Smooth muscle cell (in vitro differentiated cells): ENCODE measurements around the gene TATDN3. TPM values are rescaled to one million over a fixed set of nuclear protein-coding genes. Genes with fewer than 3 reads are reported as not detected.

Experiments
- DNase-seq: peaks from one replicate; lab custom pipeline; 2025; ENCODE audit not compliant: unreplicated experiment; lab: John Stamatoyannopoulos, UW
- H2AFZ ChIP-seq: fragments of 200-600 bp; sonication (generic); 2 replicates; pipeline ENCODE4 v1.6.0; 2016; ENCODE audit warnings: antibody characterized with exemption, low read depth, mild to moderate bottlenecking
- H3F3A ChIP-seq: fragments of 200-600 bp; sonication (generic); 2 replicates; pipeline ENCODE4 v1.6.0; 2017; ENCODE audit warnings: antibody characterized with exemption, low read depth
- H3K27ac ChIP-seq: fragments of 200-600 bp; sonication (generic); 2 replicates; pipeline ENCODE4 v1.5.1; 2016; ENCODE audit warnings: low read depth, mild to moderate bottlenecking
- H3K27me3 ChIP-seq: fragments of 200-600 bp; sonication (generic); 2 replicates; pipeline ENCODE4 v1.6.1; 2016; ENCODE audit warnings: low read depth, mild to moderate bottlenecking
- H3K36me3 ChIP-seq: fragments of 200-600 bp; sonication (generic); 2 replicates; pipeline ENCODE4 v1.5.1; 2016; ENCODE audit warnings: low read depth
- H3K4me1 ChIP-seq: fragments of 200-600 bp; sonication (generic); 2 replicates; pipeline ENCODE4 v1.5.1; 2016; ENCODE audit warnings: low read depth
- H3K4me2 ChIP-seq: fragments of 200-600 bp; sonication (generic); 2 replicates; pipeline ENCODE4 v1.6.0; 2016; ENCODE audit warnings: mild to moderate bottlenecking
- H3K4me3 ChIP-seq: fragments of 200-600 bp; sonication (generic); 2 replicates; pipeline ENCODE4 v1.5.1; 2016; ENCODE audit warnings: mild to moderate bottlenecking
- H3K79me2 ChIP-seq: fragments of 200-600 bp; sonication (generic); 2 replicates; pipeline ENCODE4 v1.6.0; 2016; ENCODE audit warnings: low read depth, mild to moderate bottlenecking
- H3K9ac ChIP-seq: fragments of 200-600 bp; sonication (generic); 2 replicates; pipeline ENCODE4 v1.6.0; 2016; ENCODE audit warnings: low read depth
- H3K9me3 ChIP-seq: fragments of 200-600 bp; sonication (generic); replicated peaks from 2 replicates; pipeline ENCODE4 v1.5.1; 2016; ENCODE audit warnings: low read depth
- H4K20me1 ChIP-seq: fragments of 200-600 bp; sonication (generic); 2 replicates; pipeline ENCODE4 v1.6.0; 2016; ENCODE audit warnings: low read depth
- CTCF ChIP-seq: fragments of 200-600 bp; sonication (generic); IDR thresholded peaks from 2 replicates; pipeline ENCODE4 v1.5.1; 2017; ENCODE audit warnings: borderline replicate concordance, mild to moderate bottlenecking, antibody characterized with exemption; ENCODE audit not compliant: insufficient read depth, poor library complexity, severe bottlenecking
- WGBS: methylation state at CpG from one replicate; pipeline ENCODE4 v1.1.7; 2016; ENCODE audit warnings: low lambda C conversion rate; 5-methylcytosine and 5-hydroxymethylcytosine counted together
- polyA plus RNA-seq: library from polyadenylated mRNA; unstranded; fragments of >200 nt; fragmentation: Nextera tagmentation; extraction: Ambion mirVana; gene quantifications from 2 replicates; pipeline ENCODE4 v1.2.1, GENCODE V29; 2016
- total RNA-seq: library from RNA; depleted of rRNA; stranded (reverse); fragments of >200 nt; gene quantifications from 2 replicates; pipeline ENCODE4 v1.2.3, GENCODE V29; 2014

Gene TATDN3
- total and polyA plus RNA-seq, 2 experiments from 2014 or later, result 14.3 to 46.7 TPM

DNA sequence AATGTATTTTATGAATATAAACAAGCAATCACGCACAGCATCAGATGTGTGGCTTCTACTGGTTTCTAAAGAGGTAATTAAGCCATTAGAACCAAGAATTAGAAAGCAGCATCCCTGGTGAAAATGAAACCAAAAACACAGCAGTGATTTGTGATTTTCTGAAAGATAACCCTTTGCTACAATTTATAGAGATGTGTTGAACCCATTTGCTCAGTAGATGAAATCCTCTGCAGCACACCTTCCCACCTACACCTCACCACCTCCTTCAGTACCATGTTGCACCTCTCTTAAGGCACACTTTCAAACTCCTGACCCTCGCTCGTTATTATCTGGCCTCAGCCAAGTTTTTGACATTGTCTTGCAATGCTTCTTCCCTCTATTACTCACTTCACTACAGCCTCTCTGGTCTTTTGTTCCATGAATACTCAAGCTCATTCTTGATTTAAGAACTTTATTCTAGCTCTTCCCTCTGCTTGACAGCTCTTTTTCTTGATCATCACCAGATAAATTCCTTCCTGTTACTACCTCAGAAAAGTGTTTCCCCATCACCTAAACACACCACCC is 38.7 kb upstream of the TATDN3 start:
- Histone ChIP-seq H3K27ac (no peak overlapping the region), H3F3A (no peaks in the 10 kb centered on the region), H3K9ac (no peak overlapping the region), H3K36me3 (no peaks in the 10 kb centered on the region), H3K4me2 (no peak overlapping the region), H3K4me1 (no peaks in the 10 kb centered on the region), H3K9me3 (no peaks in the 10 kb centered on the region), H3K27me3 (no peaks in the 10 kb centered on the region), H3K4me3 (no peak overlapping the region), H2AFZ (no peak overlapping the region), H4K20me1 (no peaks in the 10 kb centered on the region), H3K79me2 (no peaks in the 10 kb centered on the region)
- no peak for DNase-seq
- TF ChIP-seq CTCF, result no peak
- WGBS, result 86% methylated on average over 3 of the region's 3 CpGs

DNA sequence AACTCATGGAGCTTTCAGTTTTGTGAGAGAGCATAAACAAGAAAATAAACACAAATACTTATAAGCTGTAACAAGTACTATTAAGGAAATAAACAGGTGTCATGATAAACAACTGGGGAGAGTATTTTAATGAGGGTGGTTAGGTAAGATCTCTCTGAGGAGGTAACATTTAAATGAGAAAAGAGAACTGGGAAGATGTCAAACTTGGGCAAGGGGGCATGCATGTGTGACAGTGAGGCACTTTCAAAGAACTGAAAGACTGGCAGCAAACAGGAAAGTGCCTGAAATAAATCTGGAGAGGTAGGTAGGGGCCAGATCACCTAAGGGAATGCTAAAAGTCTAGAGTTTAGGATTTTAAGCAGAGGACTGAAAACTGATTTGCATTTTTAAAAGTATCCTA is 37.9 kb upstream of the TATDN3 start:
- Histone ChIP-seq H3K27me3 (no peaks in the 10 kb centered on the region), H3K9me3 (no peaks in the 10 kb centered on the region), H4K20me1 (no peaks in the 10 kb centered on the region), H3K9ac (no peak overlapping the region), H3K27ac (no peak overlapping the region), H2AFZ (no peak overlapping the region), H3K4me2 (no peak overlapping the region), H3K79me2 (peaks cover 5% of the 10 kb centered on the region), H3K4me1 (no peaks in the 10 kb centered on the region), H3K36me3 (no peaks in the 10 kb centered on the region), H3K4me3 (no peak overlapping the region), H3F3A (no peaks in the 10 kb centered on the region)
- DNase-seq, result no peak
- no peak for TF ChIP-seq CTCF

GRCh38 chr1:212754193-212754592 is 37.5 kb upstream of the TATDN3 start:
- Histone ChIP-seq H3K27me3 (no peaks in the 10 kb centered on the region), H3K4me3 (no peak overlapping the region), H2AFZ (no peak overlapping the region), H4K20me1 (peaks cover 2% of the 10 kb centered on the region), H3K79me2 (peaks cover 9% of the 10 kb centered on the region), H3K27ac (no peak overlapping the region), H3K9ac (no peak overlapping the region), H3K36me3 (no peaks in the 10 kb centered on the region), H3K4me2 (no peak overlapping the region), H3K9me3 (no peaks in the 10 kb centered on the region), H3F3A (no peaks in the 10 kb centered on the region), H3K4me1 (no peaks in the 10 kb centered on the region)
- no peak for DNase-seq
- 81% methylated on average over 8 of the region's 8 CpGs for WGBS
- TF ChIP-seq CTCF, result no peak

- Histone ChIP-seq H3K9ac (no peak overlapping the region), H3K4me2 (no peak overlapping the region), H2AFZ (no peak overlapping the region), H3K79me2 (peaks cover 11% of the 10 kb centered on the region), H3K36me3 (no peaks in the 10 kb centered on the region), H3K4me1 (no peaks in the 10 kb centered on the region), H3K4me3 (no peak overlapping the region), H3K27ac (no peak overlapping the region), H3K9me3 (no peaks in the 10 kb centered on the region), H3K27me3 (no peaks in the 10 kb centered on the region), H4K20me1 (peaks cover 7% of the 10 kb centered on the region), H3F3A (no peaks in the 10 kb centered on the region)
- WGBS, result 23% methylated on average over 1 of the region's 1 CpG
- TF ChIP-seq CTCF, result no peak
- no peak for DNase-seq
These were observed 37.0 kb upstream of the TATDN3 start for GRCh38 chr1:212754680-212755079.
